ENCODE measurements around the gene EEF1B2.
"Not testable (repeated sequence)": the region's sequence is repeated elsewhere in the genome, so short reads cannot be mapped to it uniquely, and the experiment has no call there.

EEF1B2 gene

DNA sequence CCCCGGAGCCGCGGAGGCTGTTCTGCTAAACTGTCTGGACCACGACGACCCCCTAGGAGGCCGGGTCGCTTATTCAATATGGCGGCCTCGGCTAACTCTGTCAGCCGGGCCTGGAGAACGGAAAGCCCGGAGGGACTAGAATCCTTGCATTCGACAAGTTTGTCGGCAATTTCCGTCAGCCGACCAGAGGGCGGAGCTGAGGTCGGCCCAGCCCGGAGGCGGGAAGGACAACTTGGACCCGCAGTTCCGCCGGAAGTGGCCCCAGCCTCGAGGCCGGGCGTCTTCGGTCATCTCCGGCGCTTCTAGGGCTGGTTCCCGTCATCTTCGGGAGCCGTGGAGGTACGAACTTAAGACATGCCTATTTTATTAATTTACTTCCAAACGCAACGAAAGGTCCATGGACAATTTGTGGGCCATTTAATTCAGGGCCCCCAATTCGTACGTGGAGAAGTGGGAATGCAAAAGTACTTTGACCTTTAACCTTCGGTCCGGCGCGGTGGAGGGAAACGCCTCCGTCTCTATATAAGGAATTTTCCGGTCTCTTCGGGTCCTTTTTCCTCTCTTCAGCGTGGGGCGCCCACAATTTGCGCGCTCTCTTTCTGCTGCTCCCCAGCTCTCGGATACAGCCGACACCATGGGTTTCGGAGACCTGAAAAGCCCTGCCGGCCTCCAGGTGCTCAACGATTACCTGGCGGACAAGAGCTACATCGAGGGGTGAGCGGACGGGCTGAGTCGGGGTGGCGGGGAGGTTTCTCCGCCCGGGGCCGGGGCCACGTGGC, at the start of gene EEF1B2, which contains the start of gene NDUFS1:
Gene EEF1B2 (plus strand): TSS at position 550 of the 779 bp plus-strand sequence. CDS start 85 bp downstream, at position 635.
Gene NDUFS1 (minus strand): TSS at position 99 of the 779 bp plus-strand sequence. CDS start 5,766 bp downstream, outside the sequence.
- TF ChIP-seq, protein P1, sequence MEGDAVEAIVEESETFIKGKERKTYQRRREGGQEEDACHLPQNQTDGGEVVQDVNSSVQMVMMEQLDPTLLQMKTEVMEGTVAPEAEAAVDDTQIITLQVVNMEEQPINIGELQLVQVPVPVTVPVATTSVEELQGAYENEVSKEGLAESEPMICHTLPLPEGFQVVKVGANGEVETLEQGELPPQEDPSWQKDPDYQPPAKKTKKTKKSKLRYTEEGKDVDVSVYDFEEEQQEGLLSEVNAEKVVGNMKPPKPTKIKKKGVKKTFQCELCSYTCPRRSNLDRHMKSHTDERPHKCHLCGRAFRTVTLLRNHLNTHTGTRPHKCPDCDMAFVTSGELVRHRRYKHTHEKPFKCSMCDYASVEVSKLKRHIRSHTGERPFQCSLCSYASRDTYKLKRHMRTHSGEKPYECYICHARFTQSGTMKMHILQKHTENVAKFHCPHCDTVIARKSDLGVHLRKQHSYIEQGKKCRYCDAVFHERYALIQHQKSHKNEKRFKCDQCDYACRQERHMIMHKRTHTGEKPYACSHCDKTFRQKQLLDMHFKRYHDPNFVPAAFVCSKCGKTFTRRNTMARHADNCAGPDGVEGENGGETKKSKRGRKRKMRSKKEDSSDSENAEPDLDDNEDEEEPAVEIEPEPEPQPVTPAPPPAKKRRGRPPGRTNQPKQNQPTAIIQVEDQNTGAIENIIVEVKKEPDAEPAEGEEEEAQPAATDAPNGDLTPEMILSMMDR (IDR thresholded peaks at IDR 0.05; ENCODE audit: low read depth, low read length, missing control alignments) = no peak
- H3K4me3 ChIP-seq (replicated peaks; ENCODE audit: low read depth, low read length) = peak within 1 kb of the TSS; percentile 95
- peak; percentile 94 for DNase-seq (ENCODE audit: extremely low read depth, low read depth)

DNA sequence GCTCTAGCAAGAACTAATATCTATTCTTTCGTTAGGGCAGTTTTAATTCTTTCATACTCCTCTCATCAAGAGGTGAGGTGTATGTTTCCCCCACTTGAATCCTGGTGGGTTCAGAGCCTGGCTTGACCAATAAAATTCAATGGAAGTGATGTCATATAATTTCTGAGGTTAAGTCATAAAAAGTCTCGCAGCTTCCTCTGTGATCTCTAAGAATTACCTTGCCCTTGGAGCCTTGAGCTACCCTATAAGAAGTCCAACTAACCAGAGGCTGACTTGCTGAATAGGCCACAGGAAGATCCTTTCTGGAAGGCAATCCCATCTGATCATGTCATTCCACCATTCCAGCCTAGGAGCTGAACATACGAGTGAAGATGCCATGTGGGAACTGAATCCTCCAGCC, 47.6 kb upstream of the EEF1B2 start:
- H3K4me3 ChIP-seq (replicated peaks; ENCODE audit: low read depth, low read length) = no peak overlapping the region
- DNase-seq (ENCODE audit: extremely low read depth, low read depth) = no peak
- TF ChIP-seq, protein P1 (IDR thresholded peaks at IDR 0.05; ENCODE audit: low read depth, low read length, missing control alignments) = no peak

DNA sequence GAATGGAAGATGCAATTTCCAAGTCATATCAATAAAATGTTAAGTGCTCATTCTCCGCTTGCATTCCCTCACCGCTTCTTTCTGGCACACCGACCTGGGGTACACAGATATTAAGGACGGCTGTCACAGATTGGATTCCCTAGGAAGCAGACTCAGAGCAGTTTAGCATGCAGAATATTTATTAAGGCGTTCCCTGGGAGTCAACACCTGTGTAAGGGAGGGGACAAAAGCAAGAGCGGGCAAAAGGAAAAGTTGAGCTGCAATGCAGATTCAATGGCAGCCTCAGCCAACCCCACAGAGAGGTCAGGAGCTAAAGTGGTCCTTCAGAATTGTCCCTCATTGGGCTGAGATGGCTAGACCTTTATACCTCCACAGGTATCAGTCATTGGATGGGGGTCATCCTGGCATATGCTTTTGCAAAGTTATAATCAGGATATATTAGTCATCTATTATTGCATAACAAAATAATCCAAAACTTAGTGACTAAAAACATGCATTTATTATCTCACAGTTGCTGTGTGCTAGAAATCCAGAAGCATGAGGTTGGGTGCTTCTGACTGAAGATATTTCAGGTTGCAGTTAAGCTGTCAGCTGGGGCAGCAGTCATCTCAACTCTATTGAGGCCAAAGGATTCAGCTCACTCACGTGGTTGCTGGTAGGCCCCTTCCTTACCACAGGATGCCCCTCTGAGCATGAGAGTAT, 46.7 kb upstream of the EEF1B2 start:
- no peak overlapping the region for H3K4me3 ChIP-seq (replicated peaks; ENCODE audit: low read depth, low read length)
- DNase-seq (ENCODE audit: extremely low read depth, low read depth) = no peak
- TF ChIP-seq, protein P1 (IDR thresholded peaks at IDR 0.05; ENCODE audit: low read depth, low read length, missing control alignments) = no peak

GRCh38 chr2:206115026-206115578, 44.6 kb upstream of the EEF1B2 start:
- no peak overlapping the region for H3K4me3 ChIP-seq (replicated peaks; ENCODE audit: low read depth, low read length)
- TF ChIP-seq, protein P1 (IDR thresholded peaks at IDR 0.05; ENCODE audit: low read depth, low read length, missing control alignments) = no peak
- DNase-seq (ENCODE audit: extremely low read depth, low read depth) = no peak

DNA sequence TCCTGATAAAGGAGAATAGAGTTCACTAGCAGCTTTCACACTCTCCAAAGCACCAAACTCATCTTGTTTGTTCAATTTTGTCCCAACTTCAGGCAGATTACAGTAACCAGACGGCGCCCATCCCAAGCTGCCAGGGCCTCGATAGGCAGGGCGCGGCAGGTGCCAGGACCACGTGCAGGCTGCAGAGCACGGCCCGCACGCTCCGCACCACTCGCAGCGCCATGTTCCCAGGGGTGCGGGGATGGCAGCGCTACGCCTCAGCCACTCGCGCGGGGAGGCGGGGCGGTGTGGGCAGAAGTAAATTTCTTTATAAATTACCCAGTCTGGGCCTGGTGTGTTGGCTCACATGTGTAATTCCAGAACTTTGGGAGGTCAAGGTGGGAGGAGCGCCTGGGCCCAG, 43.4 kb upstream of the EEF1B2 start:
- no peak for DNase-seq (ENCODE audit: extremely low read depth, low read depth)
- TF ChIP-seq, protein P1 (IDR thresholded peaks at IDR 0.05; ENCODE audit: low read depth, low read length, missing control alignments) = no peak
- no peak overlapping the region for H3K4me3 ChIP-seq (replicated peaks; ENCODE audit: low read depth, low read length)

DNA sequence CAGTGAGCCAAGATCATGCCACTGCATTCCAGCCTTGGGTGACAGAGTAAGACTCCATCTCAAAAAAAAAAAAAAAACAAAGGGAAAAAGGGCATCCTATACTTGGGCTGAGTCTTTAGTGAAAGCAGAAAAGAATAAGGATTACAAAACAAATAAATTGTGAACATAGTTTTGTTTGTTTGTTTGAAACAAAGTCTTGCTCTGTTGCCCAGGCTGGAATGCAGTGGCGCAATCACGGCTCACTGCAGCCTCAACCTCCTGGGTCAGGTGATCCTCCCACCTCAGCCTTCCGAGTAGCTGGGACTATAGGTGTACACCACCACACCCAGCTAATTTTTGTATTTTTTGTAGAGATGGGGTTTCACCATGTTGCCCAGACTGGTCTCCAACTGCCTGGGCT, 37.1 kb upstream of the EEF1B2 start:
- H3K4me3 ChIP-seq (replicated peaks; ENCODE audit: low read depth, low read length); DNase-seq (ENCODE audit: extremely low read depth, low read depth): not testable (repeated sequence)

DNA sequence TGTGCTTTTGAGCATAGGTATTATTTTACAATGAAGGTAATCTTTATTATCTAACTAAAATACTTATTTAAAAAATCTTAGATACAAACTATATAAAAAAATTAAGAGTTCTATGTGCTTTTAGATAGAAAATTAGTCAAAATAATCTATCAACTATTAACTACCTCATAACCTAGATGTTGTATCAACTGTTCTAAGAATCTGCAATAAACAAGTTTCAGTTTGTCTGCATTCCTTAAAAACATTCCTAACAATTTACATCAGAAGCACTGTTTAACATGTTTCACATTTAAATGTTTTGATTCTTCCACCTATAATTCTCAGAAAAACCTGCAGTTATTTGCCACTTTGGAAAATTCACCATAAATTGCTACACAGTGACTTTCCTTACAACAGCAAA, 33.8 kb upstream of the EEF1B2 start:
- no peak overlapping the region for H3K4me3 ChIP-seq (replicated peaks; ENCODE audit: low read depth, low read length)

More for the DNA sequence above, 33.8 kb upstream of the EEF1B2 start:
- TF ChIP-seq, protein P1 (IDR thresholded peaks at IDR 0.05; ENCODE audit: low read depth, low read length, missing control alignments) = no peak
- no peak for DNase-seq (ENCODE audit: extremely low read depth, low read depth)
